GM12891 (cell line): ENCODE measurements around the gene AQP5.

Source experiments
- DNase-seq: peaks from one replicate; pipeline ENCODE4 v3.0.0; 2011; ENCODE audit warnings: low spot score; ENCODE audit not compliant: insufficient read length
- FAIRE-seq: peaks from 2 replicates; lab custom pipeline; 2011; peaks lifted over from hg19 to GRCh38; lab: Jason Lieb, UNC
- PAX5 ChIP-seq: IDR thresholded peaks from 2 replicates; pipeline ENCODE4 v1.6.1; 2011; ENCODE audit warnings: low read length, moderate library complexity, mild to moderate bottlenecking; ENCODE audit not compliant: insufficient read depth, severe bottlenecking
- POLR2A ChIP-seq: IDR thresholded peaks from 2 replicates; pipeline ENCODE4 v1.6.1; 2011; ENCODE audit warnings: low read depth, low read length, control low read depth
- POLR2AphosphoS5 ChIP-seq: IDR thresholded peaks from 2 replicates; pipeline ENCODE4 v1.6.1; 2011; ENCODE audit warnings: low read depth, low read length, control low read depth
- POU2F2 ChIP-seq: IDR thresholded peaks from 2 replicates; pipeline ENCODE4 v1.6.1; 2011; ENCODE audit warnings: low read depth, mild to moderate bottlenecking, control low read depth, low read length, moderate library complexity
- SPI1 ChIP-seq: IDR thresholded peaks from 2 replicates; pipeline ENCODE4 v1.6.1; 2011; ENCODE audit warnings: low read depth, low read length, control low read depth
- TAF1 ChIP-seq: IDR thresholded peaks from 2 replicates; pipeline ENCODE4 v1.6.1; 2011; ENCODE audit warnings: low read depth, low read length, control low read depth

AQP5 gene

GRCh38 chr12:49922349-49923034 lies 39.2 kb upstream of the AQP5 start:
- DNase-seq (no peak), FAIRE-seq (no peak)
- TF ChIP-seq POU2F2 (no peak), POLR2A (no peak), SPI1 (no peak), POLR2AphosphoS5 (no peak), TAF1 (no peak), PAX5 (no peak)

GRCh38 chr12:49923035-49923644 lies 38.5 kb upstream of the AQP5 start:
- FAIRE-seq (no peak), DNase-seq (no peak)
- TF ChIP-seq TAF1 (no peak), PAX5 (no peak), SPI1 (no peak), POLR2A (no peak), POU2F2 (no peak), POLR2AphosphoS5 (no peak)

- TF ChIP-seq POLR2A: no peak
- no peak for DNase-seq
- FAIRE-seq: no peak
Observed at GRCh38 chr12:49923880-49924556, 37.7 kb upstream of the AQP5 start.

GRCh38 chr12:49924628-49925246 lies 36.9 kb upstream of the AQP5 start:
- DNase-seq: no peak
- TF ChIP-seq POLR2AphosphoS5 (no peak), POU2F2 (no peak), PAX5 (no peak), POLR2A (no peak)
- no peak for FAIRE-seq

- no peak for DNase-seq
- FAIRE-seq: peak; percentile 68
- TF ChIP-seq POLR2AphosphoS5 (no peak), POU2F2 (no peak), POLR2A (no peak), TAF1 (no peak), SPI1 (no peak), PAX5 (no peak)
Observed at GRCh38 chr12:49925433-49926204, 36.1 kb upstream of the AQP5 start.

GRCh38 chr12:49928471-49928870 lies 33.2 kb upstream of the AQP5 start:
- no peak for FAIRE-seq
- no peak for DNase-seq
- TF ChIP-seq SPI1 (no peak), PAX5 (no peak), TAF1 (no peak), POU2F2 (no peak), POLR2A (no peak), POLR2AphosphoS5 (no peak)

- no peak for TF ChIP-seq POLR2A
- no peak for TF ChIP-seq SPI1
- no peak for TF ChIP-seq POLR2AphosphoS5
- TF ChIP-seq PAX5: no peak
- TF ChIP-seq POU2F2: no peak
- TF ChIP-seq TAF1: no peak
- FAIRE-seq (no peak), DNase-seq (no peak)
Observed at GRCh38 chr12:49929581-49929980, 32.1 kb upstream of the AQP5 start.

GRCh38 chr12:49930515-49931288 lies 31.0 kb upstream of the AQP5 start:
- DNase-seq: no peak
- no peak for FAIRE-seq
- no peak for TF ChIP-seq PAX5
- TF ChIP-seq SPI1: no peak
- no peak for TF ChIP-seq TAF1
- TF ChIP-seq POLR2A: no peak
- no peak for TF ChIP-seq POLR2AphosphoS5
- TF ChIP-seq POU2F2: no peak
